ENCODE measurements around the gene LRP1B. TPM values are rescaled to one million over a fixed set of nuclear protein-coding genes. Genes with fewer than 3 reads are reported as not detected.
"Not testable (repeated sequence)": the region's sequence is repeated elsewhere in the genome, so short reads cannot be mapped to it uniquely, and the experiment has no call there.

Gene LRP1B
- total RNA-seq, 1 donor from 2014 or later, result 0.54 TPM

DNA sequence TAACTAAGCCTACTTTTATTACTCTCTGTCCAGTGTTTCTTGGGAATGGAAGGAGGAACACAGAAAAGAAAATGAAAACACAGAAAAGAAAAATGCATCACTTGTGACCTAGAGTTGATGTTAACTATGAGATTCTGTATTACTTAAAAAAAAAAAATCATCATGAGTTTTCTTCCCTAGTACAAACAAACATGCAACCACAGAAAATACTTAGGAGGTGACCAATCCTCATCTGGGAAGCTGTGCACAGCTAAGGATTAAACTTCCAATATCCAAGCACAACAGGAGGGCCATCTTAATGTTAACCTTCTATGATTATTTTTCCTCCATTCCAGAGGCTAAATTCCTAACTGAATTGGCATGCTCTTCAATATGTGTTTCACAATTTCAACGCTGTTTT, 1140.4 kb downstream of the LRP1B start:
- H3K27ac Mint-ChIP-seq (ENCODE audit: unreplicated experiment), result no peak overlapping the region
- H3K4me1 Mint-ChIP-seq, result no peaks in the 10 kb centered on the region
- H3K36me3 Mint-ChIP-seq (ENCODE audit: low read depth), result no peaks in the 10 kb centered on the region
- H3K27me3 Mint-ChIP-seq (ENCODE audit: low read depth), result no peaks in the 10 kb centered on the region
- no peak overlapping the region for H3K4me3 Mint-ChIP-seq
- no peaks in the 10 kb centered on the region for H3K9me3 Mint-ChIP-seq
- DNase-seq (ENCODE audit: low read depth, low spot score), result no peak
- TF ChIP-seq, protein P1, sequence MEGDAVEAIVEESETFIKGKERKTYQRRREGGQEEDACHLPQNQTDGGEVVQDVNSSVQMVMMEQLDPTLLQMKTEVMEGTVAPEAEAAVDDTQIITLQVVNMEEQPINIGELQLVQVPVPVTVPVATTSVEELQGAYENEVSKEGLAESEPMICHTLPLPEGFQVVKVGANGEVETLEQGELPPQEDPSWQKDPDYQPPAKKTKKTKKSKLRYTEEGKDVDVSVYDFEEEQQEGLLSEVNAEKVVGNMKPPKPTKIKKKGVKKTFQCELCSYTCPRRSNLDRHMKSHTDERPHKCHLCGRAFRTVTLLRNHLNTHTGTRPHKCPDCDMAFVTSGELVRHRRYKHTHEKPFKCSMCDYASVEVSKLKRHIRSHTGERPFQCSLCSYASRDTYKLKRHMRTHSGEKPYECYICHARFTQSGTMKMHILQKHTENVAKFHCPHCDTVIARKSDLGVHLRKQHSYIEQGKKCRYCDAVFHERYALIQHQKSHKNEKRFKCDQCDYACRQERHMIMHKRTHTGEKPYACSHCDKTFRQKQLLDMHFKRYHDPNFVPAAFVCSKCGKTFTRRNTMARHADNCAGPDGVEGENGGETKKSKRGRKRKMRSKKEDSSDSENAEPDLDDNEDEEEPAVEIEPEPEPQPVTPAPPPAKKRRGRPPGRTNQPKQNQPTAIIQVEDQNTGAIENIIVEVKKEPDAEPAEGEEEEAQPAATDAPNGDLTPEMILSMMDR (conservative IDR thresholded peaks at IDR 0.05), result no peak

- Mint-ChIP-seq H3K27ac (ENCODE audit: unreplicated experiment) (no peak overlapping the region), H3K27me3 (ENCODE audit: low read depth) (no peaks in the 10 kb centered on the region), H3K9me3 (no peaks in the 10 kb centered on the region), H3K4me3 (no peak overlapping the region), H3K36me3 (ENCODE audit: low read depth) (no peaks in the 10 kb centered on the region), H3K4me1 (no peaks in the 10 kb centered on the region)
- TF ChIP-seq, protein P1 (conservative IDR thresholded peaks at IDR 0.05), result no peak
- no peak for DNase-seq (ENCODE audit: low read depth, low spot score)
Measured at GRCh38 chr2:140988597-140988996, 1142.2 kb downstream of the LRP1B start.

DNA sequence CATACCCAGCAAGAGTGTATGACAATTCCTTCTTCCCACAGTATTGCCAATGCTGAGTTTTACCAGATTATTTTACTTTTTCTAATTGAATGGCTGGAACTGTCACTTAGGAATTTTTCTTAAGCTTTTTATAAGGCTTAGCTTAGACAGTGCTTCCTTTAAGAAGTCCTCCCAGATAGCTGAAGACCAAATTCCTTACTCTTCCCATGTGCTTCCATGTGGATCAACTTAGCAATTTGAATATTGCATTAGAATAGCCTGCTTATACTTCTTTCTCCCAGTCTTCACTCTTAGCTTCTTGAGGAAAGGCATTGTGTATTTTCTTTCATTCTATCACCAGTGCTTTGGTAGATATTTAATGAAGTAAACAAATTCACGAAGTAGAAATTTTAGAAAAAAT, 1144.4 kb downstream of the LRP1B start:
- Mint-ChIP-seq H3K36me3 (ENCODE audit: low read depth) (no peaks in the 10 kb centered on the region), H3K27ac (ENCODE audit: unreplicated experiment) (no peak overlapping the region), H3K27me3 (ENCODE audit: low read depth) (no peaks in the 10 kb centered on the region), H3K4me1 (no peaks in the 10 kb centered on the region), H3K9me3 (no peaks in the 10 kb centered on the region), H3K4me3 (no peak overlapping the region)
- DNase-seq (ENCODE audit: low read depth, low spot score), result no peak
- TF ChIP-seq, protein P1 (conservative IDR thresholded peaks at IDR 0.05), result no peak

- H3K27ac Mint-ChIP-seq (ENCODE audit: unreplicated experiment), result no peak overlapping the region
- no peak overlapping the region for H3K4me3 Mint-ChIP-seq
- no peaks in the 10 kb centered on the region for H3K4me1 Mint-ChIP-seq
Measured at GRCh38 chr2:140975237-140975636, 1155.6 kb downstream of the LRP1B start.

DNA sequence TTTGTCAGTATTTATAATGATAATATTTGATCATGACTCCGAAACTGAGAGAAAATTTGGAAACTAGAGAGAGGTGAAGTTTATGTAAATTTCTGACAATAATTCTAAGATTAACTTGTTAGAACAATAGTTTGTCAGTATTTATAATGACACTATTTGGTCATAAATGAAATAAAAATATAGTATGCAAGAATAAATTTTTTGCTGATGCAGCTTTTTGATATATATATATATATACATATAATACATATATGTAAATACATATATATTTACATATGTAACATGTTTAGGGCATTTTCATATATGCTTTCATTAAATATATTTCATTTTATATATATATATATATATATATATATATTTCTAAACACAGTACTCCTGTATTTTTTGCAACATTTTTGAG, 1158.1 kb downstream of the LRP1B start:
- Mint-ChIP-seq H3K27ac (ENCODE audit: unreplicated experiment) (no peak overlapping the region), H3K9me3 (peaks cover 3% of the 10 kb centered on the region), H3K27me3 (ENCODE audit: low read depth) (no peaks in the 10 kb centered on the region), H3K4me1 (no peaks in the 10 kb centered on the region), H3K36me3 (ENCODE audit: low read depth) (no peaks in the 10 kb centered on the region), H3K4me3 (no peak overlapping the region)
- TF ChIP-seq, protein P1 (conservative IDR thresholded peaks at IDR 0.05), result no peak
- DNase-seq (ENCODE audit: low read depth, low spot score), result no peak

More at GRCh38 chr2:140975237-140975636, 1155.6 kb downstream of the LRP1B start:
- TF ChIP-seq, protein P1 (conservative IDR thresholded peaks at IDR 0.05), result no peak
- Mint-ChIP-seq H3K36me3 (ENCODE audit: low read depth) (no peaks in the 10 kb centered on the region), H3K27me3 (ENCODE audit: low read depth) (no peaks in the 10 kb centered on the region), H3K9me3 (peaks cover 3% of the 10 kb centered on the region)
- no peak for DNase-seq (ENCODE audit: low read depth, low spot score)

DNA sequence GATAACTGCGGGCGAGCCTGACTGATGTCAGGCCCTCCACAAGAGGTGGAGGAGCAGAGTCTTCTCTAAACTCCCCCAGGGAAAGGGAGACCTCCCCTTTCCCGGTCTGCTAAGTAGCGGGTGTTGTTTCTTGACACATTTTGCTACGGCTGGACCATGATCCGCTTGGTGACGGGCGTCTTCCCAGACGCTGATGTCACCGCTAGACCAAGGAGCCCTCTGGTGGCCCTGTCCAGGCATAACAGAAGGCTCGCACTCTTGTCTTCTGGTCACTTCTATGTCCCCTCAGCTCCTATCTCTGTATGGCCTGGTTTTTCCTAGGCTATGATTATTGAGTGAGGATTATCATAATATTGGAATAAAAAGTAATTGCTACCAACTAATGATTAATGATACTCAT, 1166.5 kb downstream of the LRP1B start:
- H3K4me1 Mint-ChIP-seq; H3K4me3 Mint-ChIP-seq; H3K9me3 Mint-ChIP-seq; H3K27me3 Mint-ChIP-seq (ENCODE audit: low read depth); H3K27ac Mint-ChIP-seq (ENCODE audit: unreplicated experiment); H3K36me3 Mint-ChIP-seq (ENCODE audit: low read depth): not testable (repeated sequence)
- peak; percentile 7 for DNase-seq (ENCODE audit: low read depth, low spot score)
- TF ChIP-seq, protein P1 (conservative IDR thresholded peaks at IDR 0.05), result peak; percentile 56

All from neural crest cell (in vitro differentiated cells).